Motor neuron (in vitro differentiated cells): ENCODE results near the gene ARID1B. TPM values are rescaled to one million over a fixed set of nuclear protein-coding genes. Genes with fewer than 3 reads are reported as not detected.
A peak's percentile ranks its signal among the peaks of the same experiment; 100 is the strongest.

ENCODE experiments used
- ATAC-seq, 8 experiments: fragments of 200-7000 bp; cut with Tn5 transposase; replicated peaks in 6 of 8; 2 replicates each; pipeline ENCODE4 v1.8.0; 2021; ENCODE audit warnings: mild to moderate bottlenecking in 8 of 8, moderate library complexity in 8 of 8
- H3K27ac ChIP-seq, 2 donors: fragments of 250-450 bp; sonication (Bioruptor Pico); 2 replicates each; pipeline ENCODE4 v1.9.0; 2021; ENCODE audit warnings: antibody characterized with exemption in 2 of 2, mild to moderate bottlenecking in 2 of 2, moderate library complexity in 1 of 2
- H3K4me1 ChIP-seq, 2 donors: fragments of 250-450 bp; sonication (Bioruptor Pico); replicated peaks in 1 of 2; 2 replicates each; pipeline ENCODE4 v1.6.1; 2021; ENCODE audit warnings: antibody characterized with exemption in 2 of 2, mild to moderate bottlenecking in 2 of 2, moderate library complexity in 1 of 2
- H3K4me3 ChIP-seq, 5 donors: fragments of 250-450 bp; sonication (Bioruptor Pico); 2 replicates each; pipeline ENCODE4 v1.9.0; 2021; ENCODE audit warnings: antibody characterized with exemption in 5 of 5, mild to moderate bottlenecking in 5 of 5, moderate library complexity in 4 of 5
- WGBS, 10 experiments: fragments of 450-650 bp; shearing (Covaris generic); methylation state at CpG; one replicate each; pipeline ENCODE4 v1.0.0; 2022; 5-methylcytosine and 5-hydroxymethylcytosine counted together
- in situ Hi-C, 9 experiments: fragments of 400-800 bp; cut with MboI; loops; one replicate each; pipeline ENCODE4 v1.15.0; 2021; ENCODE audit warnings: low sequenced_read_pairs in 9 of 9, low pct_unique_long_range_greater_than_20kb in 2 of 9; ENCODE audit not compliant: unreplicated experiment in 9 of 9
- total RNA-seq, 8 experiments: library from RNA; unstranded; fragments of 300-600 nt; gene quantifications; 2 replicates each; pipeline versions ENCODE4 v1.2.3 to v1.2.4, GENCODE V29; 2022

Gene ARID1B
- total RNA-seq, 8 experiments from 2014 or later, result 35.8 to 165 (median 54.9) TPM

DNA sequence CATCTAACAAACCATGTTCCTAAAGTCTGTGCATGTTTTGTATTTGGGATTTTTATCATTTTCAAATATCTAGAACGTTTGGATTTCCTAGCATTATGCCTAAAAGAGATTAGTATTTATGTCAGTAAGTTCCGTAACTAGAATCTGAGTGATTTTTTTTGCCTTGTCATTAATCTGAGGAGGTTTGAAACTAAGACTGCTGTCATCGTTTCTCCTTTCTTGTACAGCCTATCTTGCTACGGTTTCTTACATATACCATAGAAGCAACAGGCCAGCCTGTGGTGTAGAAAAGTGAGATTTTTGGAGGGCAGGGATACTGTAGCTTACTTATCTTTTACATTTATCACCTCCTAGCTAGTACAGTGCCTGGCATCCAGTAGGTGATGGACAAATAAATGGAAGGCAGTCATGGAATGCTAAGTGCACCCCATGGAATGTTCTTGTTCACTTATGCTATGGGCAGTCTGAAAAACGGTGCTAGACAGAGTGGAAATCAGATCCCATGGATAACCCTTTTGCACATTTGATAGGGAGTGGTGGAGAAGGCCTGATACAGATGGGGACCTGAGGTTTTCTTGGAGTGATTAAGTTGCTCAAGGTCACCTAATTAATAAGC is 93.9 kb downstream of the ARID1B start:
- Histone ChIP-seq H3K4me1 (peaks cover 5% of the 10 kb centered on the region in 2 donors), H3K4me3 (no peak overlapping the region), H3K27ac (no peak overlapping the region)
- 60 to 100% (median 90%) methylated on average over 1 to 5 of the region's 5 CpGs for WGBS, 10 experiments
- no peak for ATAC-seq
- in situ Hi-C loops, result no loop called here

DNA sequence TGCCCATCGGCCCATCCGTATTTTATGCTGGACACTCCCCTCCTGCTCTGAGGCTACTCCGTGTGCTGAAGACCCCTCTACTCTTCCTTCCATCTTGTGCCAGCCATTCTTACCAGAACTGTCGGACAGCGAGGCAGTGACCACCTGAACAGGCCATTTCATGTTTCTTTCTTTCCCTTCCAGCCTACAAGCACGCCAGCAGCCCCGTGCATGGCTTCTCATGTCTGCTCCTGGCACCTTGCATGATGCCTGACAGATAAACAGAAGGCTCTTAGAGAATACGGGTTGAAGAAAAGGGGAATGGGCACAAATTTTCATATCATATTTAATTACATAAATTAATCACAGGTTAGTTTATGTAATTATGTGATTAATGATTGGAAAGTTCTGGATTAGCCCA is 95.7 kb downstream of the ARID1B start:
- no peak overlapping the region for H3K27ac ChIP-seq
- in situ Hi-C loops, result no loop called here
- WGBS, 10 experiments, result 93 to 100% (median 98%) methylated on average over 2 to 8 of the region's 8 CpGs
- H3K4me3 ChIP-seq, result no peak overlapping the region
- ATAC-seq, result no peak
- H3K4me1 ChIP-seq, result peaks cover 5% of the 10 kb centered on the region in 2 donors

DNA sequence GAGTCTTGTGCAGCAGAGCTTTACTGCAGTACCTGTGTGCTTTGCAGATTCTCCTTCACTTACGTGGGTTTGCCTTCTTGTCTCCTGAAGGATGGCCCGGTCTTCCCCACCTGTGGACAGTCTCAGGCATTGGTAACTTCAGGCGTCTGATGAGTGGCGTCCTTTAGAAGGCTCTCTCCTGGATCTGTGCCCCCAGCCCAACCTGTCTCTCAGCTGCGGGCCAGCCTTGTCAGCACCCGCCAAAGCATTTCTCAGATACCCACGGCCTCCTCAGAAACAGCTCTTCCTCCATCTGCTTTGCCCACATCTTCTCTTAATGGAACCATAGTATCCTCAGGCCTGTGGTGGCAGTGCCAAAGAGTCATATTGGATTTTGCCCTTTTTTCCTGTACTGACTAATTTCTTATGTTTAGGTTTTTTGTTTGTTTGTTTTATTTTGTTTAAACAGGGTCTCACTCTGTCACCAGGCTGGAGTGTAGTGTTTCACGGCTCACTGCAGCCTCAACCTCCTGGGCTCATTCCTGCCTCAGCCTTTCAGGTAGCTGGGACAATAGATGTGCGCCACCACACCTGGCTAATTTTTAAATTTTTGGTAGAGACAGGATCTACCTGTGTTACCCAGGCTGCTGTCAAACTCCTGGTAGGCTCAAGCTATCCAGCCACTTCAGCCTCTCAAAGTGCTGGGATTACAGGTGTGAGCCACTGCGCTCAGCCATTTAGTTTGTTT is 96.6 kb downstream of the ARID1B start:
- no peak overlapping the region for H3K4me3 ChIP-seq
- H3K27ac ChIP-seq, result no peak overlapping the region
- no peak for ATAC-seq
- 83 to 100% (median 100%) methylated on average over 1 to 4 of the region's 10 CpGs; no CpG with 5 or more reads in 4 of the 10 experiments for WGBS, 10 experiments
- in situ Hi-C loops, result no loop called here
- peaks cover 6 to 8% of the 10 kb centered on the region in 2 donors for H3K4me1 ChIP-seq

DNA sequence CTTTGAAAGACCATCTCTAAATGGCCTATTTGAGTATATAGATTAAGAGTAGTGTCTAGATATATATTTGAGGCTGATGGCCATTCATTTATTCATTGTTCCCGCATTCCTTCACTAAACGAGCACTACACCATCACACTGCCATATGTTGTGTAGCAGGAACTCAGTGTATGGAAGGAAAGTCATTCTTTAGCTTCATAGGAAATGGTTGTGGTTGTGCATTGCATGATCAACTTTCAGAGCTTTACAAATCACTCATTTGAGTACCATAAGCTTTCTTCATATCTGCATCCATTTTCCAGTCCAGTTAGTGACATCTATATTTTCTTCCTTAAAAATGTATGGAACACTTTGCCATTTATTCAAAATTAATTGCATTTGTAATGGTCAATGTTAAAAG is 97.9 kb downstream of the ARID1B start:
- in situ Hi-C loops, result no loop called here
- Histone ChIP-seq H3K4me3 (no peak overlapping the region), H3K4me1 (peaks cover 9 to 17% of the 10 kb centered on the region in 2 donors), H3K27ac (no peak overlapping the region)
- 61 to 100% (median 83%) methylated on average over 1 to 2 of the region's 2 CpGs; no CpG with 5 or more reads in 3 of the 10 experiments for WGBS, 10 experiments
- no peak for ATAC-seq

DNA sequence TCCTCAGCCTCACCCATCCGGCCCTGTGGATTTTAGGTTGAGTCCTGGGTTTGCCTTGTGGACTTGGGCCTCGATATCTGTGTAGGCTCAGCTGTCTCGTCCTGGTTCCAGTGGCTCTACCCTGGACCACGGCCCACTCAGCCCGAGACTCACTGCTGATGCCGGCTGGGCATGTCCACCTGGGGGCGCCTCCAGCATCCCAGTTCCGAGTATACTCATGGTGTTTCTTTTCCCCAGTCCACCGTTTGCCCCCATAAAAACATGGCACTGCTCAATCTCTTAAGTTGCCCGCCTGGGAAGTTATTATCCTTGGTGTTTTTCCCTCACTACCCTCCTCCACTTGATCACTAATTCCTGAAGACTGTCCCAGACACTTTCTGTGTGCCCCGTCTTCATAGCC is 99.1 kb downstream of the ARID1B start:
- Histone ChIP-seq H3K4me1 (peaks cover 6 to 16% of the 10 kb centered on the region in 2 donors), H3K4me3 (no peak overlapping the region), H3K27ac (no peak overlapping the region)
- ATAC-seq, result peak in 2 of 8 experiments; percentile 43 to 48
- WGBS, 10 experiments, result 56 to 100% (median 86%) methylated on average over 1 to 5 of the region's 11 CpGs; no CpG with 5 or more reads in 4 of the 10 experiments
- in situ Hi-C loops, result no loop called here

GRCh38 chr6:156877126-156877863 is 100.1 kb downstream of the ARID1B start:
- in situ Hi-C loops, result no loop called here
- peaks cover 6 to 16% of the 10 kb centered on the region in 2 donors for H3K4me1 ChIP-seq
- H3K4me3 ChIP-seq, result no peak overlapping the region
- no peak for ATAC-seq
- 61 to 100% (median 91%) methylated on average over 1 to 9 of the region's 10 CpGs; no CpG with 5 or more reads in 1 of the 10 experiments for WGBS, 10 experiments
- H3K27ac ChIP-seq, result no peak overlapping the region

GRCh38 chr6:156878681-156879080 is 101.5 kb downstream of the ARID1B start:
- peak in 2 of 8 experiments; percentile 39 to 50 for ATAC-seq
- Histone ChIP-seq H3K4me3 (no peak overlapping the region), H3K4me1 (peaks cover 6 to 16% of the 10 kb centered on the region in 2 donors), H3K27ac (no peak overlapping the region)
- 93 to 100% (median 100%) methylated on average over 1 to 4 of the region's 4 CpGs; no CpG with 5 or more reads in 3 of the 10 experiments for WGBS, 10 experiments
- in situ Hi-C loops, result no loop called here

- 60 to 100% (median 70%) methylated on average over 1 to 4 of the region's 4 CpGs; no CpG with 5 or more reads in 1 of the 10 experiments for WGBS, 10 experiments
- in situ Hi-C loops, result no loop called here
- ATAC-seq, result peak in 3 of 8 experiments; percentile 7 to 35 (median 24)
- Histone ChIP-seq H3K4me1 (peaks cover 6 to 16% of the 10 kb centered on the region in 2 donors), H3K27ac (no peak overlapping the region), H3K4me3 (no peak overlapping the region)
Measured at GRCh38 chr6:156879186-156879585, 102.0 kb downstream of the ARID1B start.

- WGBS, 10 experiments, result 60 to 100% (median 87%) methylated on average over 1 to 3 of the region's 3 CpGs; no CpG with 5 or more reads in 2 of the 10 experiments
- Histone ChIP-seq H3K4me1 (peaks cover 6 to 16% of the 10 kb centered on the region in 2 donors), H3K27ac (no peak overlapping the region), H3K4me3 (no peak overlapping the region)
- ATAC-seq, result no peak
- in situ Hi-C loops, result no loop called here
Measured at GRCh38 chr6:156879591-156879990, 102.4 kb downstream of the ARID1B start.

- no peak for ATAC-seq
- no peak overlapping the region for H3K27ac ChIP-seq
- in situ Hi-C loops, result no loop called here
- H3K4me1 ChIP-seq, result peaks cover 6 to 18% of the 10 kb centered on the region in 2 donors
- 81 to 100% (median 100%) methylated on average over 1 to 3 of the region's 3 CpGs; no CpG with 5 or more reads in 3 of the 10 experiments for WGBS, 10 experiments
- H3K4me3 ChIP-seq, result no peak overlapping the region
Measured at GRCh38 chr6:156880913-156881312, 103.7 kb downstream of the ARID1B start.

GRCh38 chr6:156881687-156882629 is 104.8 kb downstream of the ARID1B start:
- 30 to 100% (median 87%) methylated on average over 1 to 10 of the region's 10 CpGs for WGBS, 10 experiments
- in situ Hi-C loops, result no loop called here
- no peak overlapping the region for H3K4me3 ChIP-seq
- H3K4me1 ChIP-seq, result peaks cover 6 to 25% of the 10 kb centered on the region in 2 donors
- peak in 3 of 8 experiments; percentile 29 to 85 (median 56) for ATAC-seq
- H3K27ac ChIP-seq, result no peak overlapping the region
